Endothelial cell of umbilical vein (primary cell): Measurements from ENCODE around the gene SIPA1L3.

Source experiments
- CTCF ChIP-seq, 2 donors: IDR thresholded peaks; 1 replicate in 1 of 2; 2 replicates in 1 of 2; pipeline ENCODE4 v1.5.1; 2011; ENCODE audit warnings: low read length in 2 of 2, mild to moderate bottlenecking in 2 of 2, moderate library complexity in 2 of 2, control low read depth in 1 of 2, inconsistent platforms in 1 of 2, low read depth in 1 of 2; ENCODE audit not compliant: insufficient read depth in 1 of 2; ENCODE audit errors: extremely low read depth in 1 of 2
- EZH2 ChIP-seq: IDR thresholded peaks from 2 replicates; pipeline ENCODE4 v1.6.1; 2012; ENCODE audit warnings: borderline replicate concordance, low read depth, mild to moderate bottlenecking, moderate library complexity, low read length, inconsistent platforms; ENCODE audit not compliant: severe bottlenecking
- FOS ChIP-seq: IDR thresholded peaks from 2 replicates; pipeline ENCODE4 v1.6.1; 2011; ENCODE audit warnings: mild to moderate bottlenecking, low read length, moderate library complexity, borderline replicate concordance; ENCODE audit not compliant: insufficient read depth
- GATA2 ChIP-seq: IDR thresholded peaks from 2 replicates; pipeline ENCODE4 v1.7.0; 2011; ENCODE audit warnings: low read depth, mild to moderate bottlenecking, moderate library complexity, mixed read lengths, low read length; ENCODE audit not compliant: insufficient read length, insufficient read depth
- JUN ChIP-seq: IDR thresholded peaks from 2 replicates; pipeline ENCODE4 v1.6.1; 2011; ENCODE audit warnings: borderline replicate concordance, low read depth; ENCODE audit not compliant: insufficient read length, insufficient read depth
- MAX ChIP-seq: IDR thresholded peaks from 2 replicates; pipeline ENCODE4 v1.6.1; 2011; ENCODE audit not compliant: insufficient read depth, insufficient read length
- MYC ChIP-seq: IDR thresholded peaks from one replicate; pipeline ENCODE4 v1.6.1; 2011; ENCODE audit warnings: mild to moderate bottlenecking, low read depth, low read length
- POLR2A ChIP-seq: IDR thresholded peaks from 2 replicates; pipeline ENCODE4 v1.6.1; 2012; ENCODE audit warnings: low read depth, mild to moderate bottlenecking, control low read depth, low read length
- POLR2AphosphoS5 ChIP-seq: IDR thresholded peaks from 2 replicates; pipeline ENCODE4 v1.6.1; 2012; ENCODE audit warnings: low read depth, mild to moderate bottlenecking, control low read depth, low read length, moderate library complexity; ENCODE audit not compliant: insufficient read depth

GRCh38 chr19:37867831-37868230 lies 39.2 kb upstream of the SIPA1L3 start:
- TF ChIP-seq CTCF (IDR thresholded peaks at IDR 0.05; ENCODE audit: extremely low read depth in 1 of 2, insufficient read depth in 1 of 2, low read depth in 1 of 2, low read length in 2 of 2) (no peak), POLR2AphosphoS5 (no peak), GATA2 (no peak), EZH2 (no peak), POLR2A (no peak), MAX (no peak), MYC (no peak), FOS (no peak), JUN (no peak)
